CD4-positive, alpha-beta memory T cell (primary cell): ENCODE measurements around the gene RNF157. TPM values are rescaled to one million over a fixed set of nuclear protein-coding genes. Genes with fewer than 3 reads are reported as not detected.

ENCODE experiments used
- CTCF ChIA-PET: fragments of 350-600 bp; sonication (Branson Sonifier 250); formaldehyde crosslinking; loops from one replicate; lab custom pipeline; 2021; ENCODE audit warnings: inconsistent platforms; ENCODE audit not compliant: partially characterized antibody; lab: Charles Lee
- POLR2A ChIA-PET: fragments of 350-600 bp; sonication (Branson Sonifier 250); formaldehyde crosslinking; loops from one replicate; lab custom pipeline; 2021; ENCODE audit not compliant: partially characterized antibody; lab: Charles Lee
- DNase-seq, 5 donors: peaks; one replicate each; pipeline versions ENCODE4 v3.0.0 to v3.0.0-alpha.2; 2020 to 2022; ENCODE audit warnings: mixed read lengths in 1 of 5
- H3K27ac ChIP-seq: one replicate; pipeline ENCODE4 v1.7.0; 2013; ENCODE audit warnings: low read depth, low read length
- H3K27me3 ChIP-seq: 2 replicates; pipeline ENCODE4 v1.7.0; 2013; ENCODE audit warnings: mild to moderate bottlenecking, low read length, moderate library complexity; ENCODE audit not compliant: insufficient read depth
- H3K36me3 ChIP-seq: 2 replicates; pipeline ENCODE4 v1.7.0; 2013; ENCODE audit warnings: mild to moderate bottlenecking, low read length, moderate library complexity; ENCODE audit not compliant: insufficient read depth
- H3K4me1 ChIP-seq: 2 replicates; pipeline ENCODE4 v1.7.0; 2013; ENCODE audit warnings: mild to moderate bottlenecking, low read length, moderate library complexity; ENCODE audit not compliant: insufficient read depth
- H3K4me3 ChIP-seq, 2 donors: one replicate each; pipeline ENCODE4 v1.7.0; 2013; ENCODE audit warnings: low read length in 2 of 2, mild to moderate bottlenecking in 1 of 2
- H3K9me3 ChIP-seq, 2 donors: one replicate each; pipeline ENCODE4 v1.7.0; 2013; ENCODE audit warnings: low read length in 2 of 2, control low read depth in 1 of 2; ENCODE audit not compliant: control insufficient read depth in 1 of 2
- H3K27ac Mint-ChIP-seq, 7 donors: one replicate each; pipeline ENCODE4 v1.8.0; 2020 to 2021; ENCODE audit warnings: mixed read lengths in 7 of 7, mild to moderate bottlenecking in 6 of 7, inconsistent platforms in 3 of 7, moderate library complexity in 3 of 7
- H3K27me3 Mint-ChIP-seq, 2 donors: one replicate each; pipeline ENCODE4 v1.8.0; 2020 to 2021; ENCODE audit warnings: mixed read lengths in 2 of 2
- H3K36me3 Mint-ChIP-seq, 2 donors: one replicate each; pipeline ENCODE4 v1.8.0; 2020 to 2021; ENCODE audit warnings: mixed read lengths in 2 of 2, inconsistent platforms in 1 of 2, mild to moderate bottlenecking in 1 of 2
- H3K4me1 Mint-ChIP-seq, 4 donors: one replicate each; pipeline ENCODE4 v1.8.0; 2020 to 2021; ENCODE audit warnings: mixed read lengths in 4 of 4, mild to moderate bottlenecking in 1 of 4
- H3K4me3 Mint-ChIP-seq, 8 donors: one replicate each; pipeline ENCODE4 v1.8.0; 2020 to 2021; ENCODE audit warnings: mixed read lengths in 8 of 8, mild to moderate bottlenecking in 7 of 8, moderate library complexity in 6 of 8, inconsistent platforms in 3 of 8
- H3K9me3 Mint-ChIP-seq, 8 donors: one replicate each; pipeline ENCODE4 v1.8.0; 2020 to 2021; ENCODE audit warnings: mixed read lengths in 8 of 8, mild to moderate bottlenecking in 5 of 8, inconsistent platforms in 3 of 8, moderate library complexity in 1 of 8
- intact Hi-C: fragments of 100-400 bp; cut with micrococcal nuclease; formaldehyde crosslinking; loops from one replicate; pipeline ENCODE4 v1.15.1; 2023
- polyA plus RNA-seq, 2 donors: library from polyadenylated mRNA; unstranded; fragments of 300-500 nt; fragmentation: Illumina TruSeq; gene quantifications; one replicate each; pipeline ENCODE4 v1.2.3, GENCODE V29; 2021
- total RNA-seq, 2 experiments: library from RNA; stranded (reverse); gene quantifications; one replicate each; pipeline ENCODE4 v1.2.3, GENCODE V29; 2021

RNF157 gene
- total and polyA plus RNA-seq, 4 experiments from 2014 or later, result 4.0 to 22.5 (median 20.0) TPM

- peak overlapping the region; percentile 17 to 99 (median 97) for H3K27ac Mint-ChIP-seq
- CTCF ChIA-PET, result interaction anchor here (1.0 to 4.7 kb wide), 8 partner anchors 14 to 195 kb away, joined by 3 to 30 read pairs (median 6); no protein-coding TSS in a partner anchor
- H3K27me3 Mint-ChIP-seq, result no peaks in the 10 kb centered on the region
- H3K27me3 ChIP-seq, result no peaks in the 10 kb centered on the region
- peaks cover 20 to 45% (median 33%) of the 10 kb centered on the region in 4 donors for H3K4me1 Mint-ChIP-seq
- no peaks in the 10 kb centered on the region for H3K9me3 Mint-ChIP-seq
- peaks cover 6% of the 10 kb centered on the region for H3K36me3 ChIP-seq
- H3K27ac ChIP-seq, result peak overlapping the region; percentile 86
- peaks cover 14 to 30% of the 10 kb centered on the region in 2 donors for H3K36me3 Mint-ChIP-seq
- H3K9me3 ChIP-seq, result no peaks in the 10 kb centered on the region
- peak overlapping the region; percentile 92 to 98 (median 96) for H3K4me3 Mint-ChIP-seq
- H3K4me3 ChIP-seq, result peak overlapping the region; percentile 84 to 86
- POLR2A ChIA-PET, result interaction anchor here (0.9 to 2.8 kb wide), 25 partner anchors 11 to 397 kb away, joined by 3 to 24 read pairs (median 4); partner anchors contain the start of genes FBF1, PRPSAP1, RHBDF2 and SRP68
- peaks cover 27% of the 10 kb centered on the region for H3K4me1 ChIP-seq
- no peak for DNase-seq
- intact Hi-C loops, result no loop called here
These were observed 136.0 kb downstream of the RNF157 start for GRCh38 chr17:76104140-76104895.

- intact Hi-C loops, result loop anchor here (1.0 kb wide), 1 partner anchor 31 kb away; the partner anchor contains the start of gene SRP68
- peaks cover 6% of the 10 kb centered on the region for H3K36me3 ChIP-seq
- no peaks in the 10 kb centered on the region for H3K27me3 ChIP-seq
- H3K4me3 Mint-ChIP-seq, result peak within 1 kb of the TSS; percentile 92 to 98 (median 96)
- H3K27ac ChIP-seq, result peak within 1 kb of the TSS; percentile 86
- ChIA-PET CTCF (interaction anchor here (1.0 to 4.7 kb wide), 9 partner anchors 15 to 195 kb away, joined by 3 to 30 read pairs (median 4); no protein-coding TSS in a partner anchor), POLR2A (interaction anchor here (0.6 to 2.8 kb wide), 26 partner anchors 10 to 437 kb away, joined by 3 to 24 read pairs (median 4); partner anchors contain the start of genes FBF1, PRPSAP1, RHBDF2 and SRP68)
- H3K4me3 ChIP-seq, result peak within 1 kb of the TSS; percentile 84 to 86
- H3K4me1 Mint-ChIP-seq, result peaks cover 20 to 49% (median 33%) of the 10 kb centered on the region in 4 donors
- H3K27ac Mint-ChIP-seq, result peak within 1 kb of the TSS; percentile 95 to 99 (median 97)
- H3K36me3 Mint-ChIP-seq, result peaks cover 18 to 36% of the 10 kb centered on the region in 2 donors
- H3K27me3 Mint-ChIP-seq, result no peaks in the 10 kb centered on the region
- peaks cover 27% of the 10 kb centered on the region for H3K4me1 ChIP-seq
- DNase-seq, result peak; percentile 88 to 95 (median 92)
- H3K9me3 ChIP-seq, result no peaks in the 10 kb centered on the region
- no peaks in the 10 kb centered on the region for H3K9me3 Mint-ChIP-seq
These were observed 136.8 kb downstream of the RNF157 start, which contains the start of gene EXOC7 for GRCh38 chr17:76103274-76104139. Gene EXOC7 (minus strand): TSS chr17:76103787. CDS start chr17:76103692, 95 bp downstream.

- POLR2A ChIA-PET, result interaction anchor here (0.9 to 2.8 kb wide), 14 partner anchors 10 to 437 kb away, joined by 3 to 24 read pairs (median 5); partner anchors contain the start of genes PRPSAP1, RHBDF2, SRP68 and ZACN
- intact Hi-C loops, result loop anchor here (1.0 kb wide), 1 partner anchor 31 kb away; the partner anchor contains the start of gene SRP68
These were observed 137.4 kb downstream of the RNF157 start for GRCh38 chr17:76102944-76103273.

GRCh38 chr17:76097716-76098295 lies 142.5 kb downstream of the RNF157 start:
- POLR2A ChIA-PET, result no interaction called here
- peaks cover 17% of the 10 kb centered on the region for H3K4me1 ChIP-seq

More at GRCh38 chr17:76102944-76103273, 137.4 kb downstream of the RNF157 start:
- Mint-ChIP-seq H3K36me3 (peaks cover 18 to 37% of the 10 kb centered on the region in 2 donors), H3K4me1 (peaks cover 20 to 49% (median 33%) of the 10 kb centered on the region in 4 donors), H3K4me3 (peak overlapping the region; percentile 92 to 98 (median 96)), H3K27me3 (no peaks in the 10 kb centered on the region), H3K9me3 (no peaks in the 10 kb centered on the region), H3K27ac (peak overlapping the region; percentile 95 to 99 (median 97))
- Histone ChIP-seq H3K9me3 (no peaks in the 10 kb centered on the region), H3K4me1 (peaks cover 27% of the 10 kb centered on the region), H3K4me3 (peak overlapping the region; percentile 84 to 86), H3K36me3 (peaks cover 7% of the 10 kb centered on the region), H3K27ac (peak overlapping the region; percentile 86), H3K27me3 (no peaks in the 10 kb centered on the region)
- CTCF ChIA-PET, result interaction anchor here (1.1 to 4.7 kb wide), 6 partner anchors 39 to 196 kb away, joined by 3 to 30 read pairs (median 6); no protein-coding TSS in a partner anchor
- DNase-seq, result no peak

GRCh38 chr17:76095943-76096342 lies 144.3 kb downstream of the RNF157 start:
- H3K27me3 ChIP-seq, result no peaks in the 10 kb centered on the region
- intact Hi-C loops, result no loop called here
- Mint-ChIP-seq H3K27ac (peak overlapping the region in 1 of 7 donors; percentile 61), H3K36me3 (peaks cover 39 to 56% of the 10 kb centered on the region in 2 donors), H3K4me1 (peaks cover 4 to 20% (median 11%) of the 10 kb centered on the region in 4 donors), H3K27me3 (no peaks in the 10 kb centered on the region), H3K9me3 (no peaks in the 10 kb centered on the region), H3K4me3 (no peak overlapping the region)
- no peak overlapping the region for H3K4me3 ChIP-seq
- ChIA-PET POLR2A (interaction anchor here (5.6 kb wide), 1 partner anchor 8 kb away, joined by 24 read pairs; the partner anchor contains the start of gene EXOC7), CTCF (interaction anchor here (0.9 to 3.7 kb wide), 7 partner anchors 10 to 347 kb away, joined by 3 to 15 read pairs (median 3); no protein-coding TSS in a partner anchor)
- H3K9me3 ChIP-seq, result no peaks in the 10 kb centered on the region
- no peak overlapping the region for H3K27ac ChIP-seq
- H3K36me3 ChIP-seq, result peaks cover 47% of the 10 kb centered on the region
- no peak for DNase-seq
- H3K4me1 ChIP-seq, result no peaks in the 10 kb centered on the region

More at GRCh38 chr17:76097716-76098295, 142.5 kb downstream of the RNF157 start:
- Histone ChIP-seq H3K27ac (no peak overlapping the region), H3K4me3 (no peak overlapping the region), H3K36me3 (peaks cover 39% of the 10 kb centered on the region), H3K27me3 (no peaks in the 10 kb centered on the region), H3K9me3 (no peaks in the 10 kb centered on the region)
- Mint-ChIP-seq H3K4me1 (peaks cover 15 to 32% (median 21%) of the 10 kb centered on the region in 4 donors), H3K27ac (no peak overlapping the region), H3K4me3 (no peak overlapping the region), H3K36me3 (peaks cover 36 to 60% of the 10 kb centered on the region in 2 donors), H3K9me3 (no peaks in the 10 kb centered on the region), H3K27me3 (no peaks in the 10 kb centered on the region)
- intact Hi-C loops, result no loop called here
- CTCF ChIA-PET, result no interaction called here
- no peak for DNase-seq

- no peaks in the 10 kb centered on the region for H3K9me3 Mint-ChIP-seq
- ChIA-PET POLR2A (interaction anchor here (0.6 to 5.6 kb wide), 3 partner anchors 10 to 86 kb away, joined by 3 to 24 read pairs (median 13); partner anchors contain the start of genes EXOC7 and ZACN), CTCF (interaction anchor here (0.7 to 3.7 kb wide), 2 partner anchors 186 to 291 kb away, joined by 4 to 15 read pairs; no protein-coding TSS in a partner anchor)
- Histone ChIP-seq H3K4me1 (no peaks in the 10 kb centered on the region), H3K4me3 (no peak overlapping the region), H3K36me3 (peaks cover 59% of the 10 kb centered on the region), H3K9me3 (no peaks in the 10 kb centered on the region), H3K27me3 (no peaks in the 10 kb centered on the region), H3K27ac (no peak overlapping the region)
- H3K27me3 Mint-ChIP-seq, result no peaks in the 10 kb centered on the region
- H3K36me3 Mint-ChIP-seq, result peaks cover 36 to 56% of the 10 kb centered on the region in 2 donors
- no peak overlapping the region for H3K4me3 Mint-ChIP-seq
- peak overlapping the region in 1 of 7 donors; percentile 71 for H3K27ac Mint-ChIP-seq
- DNase-seq, result no peak
- H3K4me1 Mint-ChIP-seq, result peaks cover 1 to 15% (median 4%) of the 10 kb centered on the region in 4 donors
- intact Hi-C loops, result no loop called here
These were observed 146.2 kb downstream of the RNF157 start for GRCh38 chr17:76094046-76094445.
